OCI-LY7 (cell line): ENCODE measurements around the gene PNLIPRP3.

ENCODE experiments used
- CTCF ChIP-seq: fragments of 200-600 bp; sonication (generic); conservative IDR thresholded peaks from 2 replicates; pipeline ENCODE4 v1.5.1; 2014; ENCODE audit warnings: mild to moderate bottlenecking, antibody characterized with exemption, low read length, moderate library complexity, mixed read lengths
- EZH2phosphoT487 ChIP-seq: fragments of 200-600 bp; sonication (generic); IDR thresholded peaks from 2 replicates; pipeline ENCODE4 v1.6.1; 2018; ENCODE audit warnings: low read depth, borderline replicate concordance, mild to moderate bottlenecking, mixed run types, antibody characterized with exemption, low read length, moderate library complexity, mixed read lengths

- TF ChIP-seq CTCF = no peak
- TF ChIP-seq EZH2phosphoT487 = no peak
These were observed 2.6 kb downstream of the PNLIPRP3 start for GRCh38 chr10:116430288-116430687.
